KBM-7 (cell line): ENCODE data around the gene DENND10.
A peak's percentile ranks its signal among the peaks of the same experiment; 100 is the strongest.

Experiments
- DNase-seq: peaks from one replicate; pipeline ENCODE4 v3.0.0-alpha.2; 2015
- in situ Hi-C: fragments of 300-500 bp; cut with MboI; formaldehyde crosslinking; loops from 2 replicates; pipeline ENCODE4 v1.14.3; 2020; ENCODE audit warnings: low sequenced_read_pairs, low pct_unique_long_range_greater_than_20kb, mixed read lengths

The DENND10 gene, protein sequence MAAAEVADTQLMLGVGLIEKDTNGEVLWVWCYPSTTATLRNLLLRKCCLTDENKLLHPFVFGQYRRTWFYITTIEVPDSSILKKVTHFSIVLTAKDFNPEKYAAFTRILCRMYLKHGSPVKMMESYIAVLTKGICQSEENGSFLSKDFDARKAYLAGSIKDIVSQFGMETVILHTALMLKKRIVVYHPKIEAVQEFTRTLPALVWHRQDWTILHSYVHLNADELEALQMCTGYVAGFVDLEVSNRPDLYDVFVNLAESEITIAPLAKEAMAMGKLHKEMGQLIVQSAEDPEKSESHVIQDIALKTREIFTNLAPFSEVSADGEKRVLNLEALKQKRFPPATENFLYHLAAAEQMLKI

DNA sequence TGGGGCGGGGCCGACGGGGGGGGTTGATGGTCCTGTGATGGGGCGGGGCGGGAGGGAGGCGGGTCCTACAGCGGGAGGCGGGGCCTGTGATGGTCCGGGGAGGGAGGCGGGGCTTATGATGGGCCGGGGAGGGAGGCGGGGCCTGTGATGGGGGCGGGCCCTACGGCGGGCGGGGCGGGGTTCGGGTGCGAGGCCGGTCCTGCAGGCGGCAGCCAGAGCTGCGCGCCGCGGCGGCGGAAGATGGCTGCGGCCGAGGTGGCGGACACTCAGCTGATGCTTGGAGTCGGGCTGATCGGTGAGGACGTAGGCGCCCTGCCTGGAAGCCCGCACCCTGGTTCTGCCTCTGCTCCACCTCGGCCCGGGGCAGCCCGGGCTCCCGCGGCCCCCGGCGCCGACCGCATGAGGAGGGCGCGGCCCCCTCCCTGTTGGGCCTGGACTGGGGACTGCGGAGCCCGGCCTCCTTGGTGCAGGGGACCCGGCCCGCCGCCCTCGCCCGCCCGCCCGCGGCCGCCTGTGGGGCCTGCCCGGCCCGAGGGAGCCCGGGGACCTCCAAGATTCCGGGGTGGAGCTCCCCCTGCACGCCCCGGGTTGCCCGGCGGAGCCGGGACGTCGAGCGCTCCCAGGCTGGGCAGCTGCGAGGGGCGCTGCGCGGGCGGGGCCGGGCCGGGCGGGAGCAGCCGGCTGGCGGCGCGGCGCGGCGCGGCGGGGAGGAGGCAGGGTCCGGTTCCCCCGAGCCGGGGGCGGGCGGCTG, at the start of gene DENND10:
Gene DENND10 (plus strand): TSS at position 211 of the 751 bp plus-strand sequence. CDS start 30 bp downstream, at position 241.
- in situ Hi-C loops, result no loop called here
- peak; percentile 62 for DNase-seq

DNA sequence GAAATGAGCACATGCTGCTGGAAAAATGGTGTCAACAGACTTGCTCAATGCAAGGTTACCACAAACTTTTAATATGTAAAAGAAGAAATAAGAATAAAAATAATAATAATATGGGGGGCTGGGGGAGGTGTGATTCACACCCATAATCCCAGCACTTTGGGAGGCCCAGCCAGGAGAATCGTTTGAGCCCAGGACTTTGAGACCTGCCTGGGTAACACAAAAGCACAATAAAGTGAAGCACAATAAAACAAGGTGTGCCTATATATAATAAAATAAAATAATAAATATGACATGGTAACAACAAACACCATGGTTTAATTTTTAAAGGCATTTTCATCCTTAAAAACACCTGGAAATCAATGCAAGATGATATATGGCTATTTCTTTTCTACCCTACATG, 48.4 kb upstream of the DENND10 start:
- in situ Hi-C loops, result no loop called here
- no peak for DNase-seq

DNA sequence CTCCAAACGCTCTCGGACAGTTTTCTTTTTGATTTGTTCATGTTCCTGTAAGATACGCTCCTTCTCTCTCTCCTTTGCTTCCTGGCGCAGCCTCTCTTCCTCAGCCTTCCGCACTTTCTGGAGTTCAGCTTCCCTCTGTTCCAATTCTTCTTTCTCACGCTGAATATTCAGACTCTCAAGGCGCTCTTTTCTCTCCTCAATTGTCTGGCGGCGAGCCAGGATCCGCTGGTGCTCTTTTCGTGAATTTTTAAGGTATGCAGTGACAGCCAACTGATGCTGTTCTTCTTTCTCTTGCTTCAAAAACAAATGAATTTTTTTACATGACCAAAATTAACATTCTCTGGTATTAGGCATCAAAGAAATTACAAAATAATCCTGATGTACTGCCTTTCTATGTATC, 45.9 kb upstream of the DENND10 start:
- in situ Hi-C loops, result no loop called here
- DNase-seq, result no peak

DNA sequence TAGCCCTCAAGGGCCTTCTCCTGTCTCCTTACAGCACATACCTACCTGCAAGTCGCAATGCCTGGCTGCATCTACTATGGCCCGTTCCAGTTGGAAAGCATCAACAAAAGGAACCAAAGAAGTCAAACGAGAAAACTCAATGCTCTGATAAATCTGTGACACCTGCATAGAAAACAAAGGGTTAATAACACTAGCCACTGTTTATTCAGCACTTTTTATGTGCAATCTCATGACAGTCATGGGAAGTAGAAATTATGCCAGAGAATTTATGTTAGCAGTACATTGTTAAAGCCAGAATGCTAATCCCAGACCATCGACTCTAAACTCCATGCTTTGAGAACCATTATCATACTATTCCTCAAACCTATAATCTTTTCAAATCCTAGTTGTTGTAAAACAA, 44.4 kb upstream of the DENND10 start:
- no peak for DNase-seq
- in situ Hi-C loops, result no loop called here

DNA sequence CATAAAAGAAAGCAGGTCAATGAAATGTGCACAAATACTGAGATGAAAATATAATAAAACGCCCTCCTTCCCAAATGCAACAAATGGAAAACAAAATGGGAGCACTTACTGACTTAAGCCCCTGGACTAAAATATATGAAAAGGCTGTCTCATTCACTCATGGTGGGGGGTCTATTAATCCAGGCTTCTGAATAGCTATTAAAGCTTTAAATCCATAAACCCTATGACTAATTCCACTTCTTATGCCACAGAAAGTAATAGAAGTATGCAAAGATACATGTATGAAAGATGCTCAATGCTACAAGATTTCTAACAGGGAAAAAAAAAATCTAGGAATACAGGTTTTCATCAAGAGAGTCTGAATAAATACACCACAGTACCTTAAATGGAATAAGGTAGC, 43.8 kb upstream of the DENND10 start:
- DNase-seq, result no peak
- in situ Hi-C loops, result no loop called here

DNA sequence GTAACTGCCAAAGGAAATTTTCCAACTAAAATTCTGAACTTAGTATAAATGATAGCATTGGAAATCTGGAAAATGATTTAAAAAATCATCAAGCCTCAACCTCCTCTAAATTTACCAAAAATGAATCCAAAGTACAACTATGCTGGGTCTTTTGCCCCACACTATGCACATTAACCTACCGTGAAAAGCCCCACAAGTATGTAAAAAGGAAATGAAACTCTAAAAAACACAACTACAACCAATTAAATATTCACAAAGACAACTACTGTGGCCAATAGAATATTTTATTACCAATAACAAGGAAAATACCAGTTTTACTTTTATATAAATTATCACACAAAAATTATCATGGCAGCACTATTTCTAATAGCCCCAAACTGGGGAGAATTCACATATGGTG, 42.6 kb upstream of the DENND10 start:
- in situ Hi-C loops, result no loop called here
- DNase-seq, result no peak

DNA sequence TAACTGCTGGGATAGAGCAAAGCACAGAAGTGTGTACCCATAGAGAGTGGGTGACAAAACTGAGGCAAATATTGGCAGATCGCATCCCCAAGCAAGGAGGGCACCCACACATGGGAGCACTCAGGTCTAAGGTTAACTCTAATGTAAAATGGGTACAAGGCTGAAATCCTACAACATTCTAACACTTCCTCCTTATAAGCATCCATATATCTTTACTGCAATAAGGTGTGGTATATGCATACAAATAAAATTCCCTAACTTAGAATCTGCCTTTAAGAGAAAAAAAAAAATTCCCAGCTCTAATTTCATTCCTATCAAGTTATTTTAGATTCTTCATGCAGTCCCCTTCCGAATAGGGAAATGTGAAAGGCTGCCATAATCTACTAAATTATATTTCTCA, 42.0 kb upstream of the DENND10 start:
- in situ Hi-C loops, result no loop called here

DNA sequence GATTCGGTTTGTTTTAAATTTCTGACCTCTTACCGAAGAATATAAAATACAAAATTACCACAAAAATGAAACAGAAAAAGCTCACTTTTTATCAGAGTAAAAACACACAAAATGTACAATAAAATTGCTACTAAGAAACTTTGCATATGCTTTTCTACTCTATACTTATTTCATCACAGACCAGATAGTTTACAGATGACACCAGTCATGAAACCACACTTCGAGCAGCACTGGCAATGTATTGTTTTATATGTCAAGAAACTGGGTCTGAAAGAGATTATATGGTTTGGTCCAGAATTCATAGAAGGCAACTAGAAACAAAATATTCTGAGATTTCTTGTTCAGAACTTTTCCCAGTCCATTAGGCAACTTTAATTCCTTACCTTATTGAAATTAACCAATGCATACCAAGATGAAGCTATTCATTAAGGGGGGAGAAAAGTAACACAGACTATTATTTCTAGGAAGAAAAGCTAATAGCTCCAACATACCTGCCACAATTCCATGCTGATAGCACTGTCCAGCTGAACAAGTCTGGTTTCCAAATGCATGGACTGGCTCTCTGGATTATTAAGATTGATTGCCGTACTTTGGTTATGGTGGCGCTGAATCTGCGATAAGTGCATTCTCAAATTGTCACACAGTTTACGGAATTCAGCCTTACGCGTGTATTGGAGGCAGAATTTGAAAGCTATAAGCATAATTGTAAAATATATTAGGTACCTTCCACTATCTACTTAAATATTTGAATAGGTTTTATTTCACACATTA, 33.3 kb upstream of the DENND10 start:
- in situ Hi-C loops, result no loop called here
- no peak for DNase-seq

More for the DNA sequence above, 42.0 kb upstream of the DENND10 start:
- DNase-seq, result no peak

DNA sequence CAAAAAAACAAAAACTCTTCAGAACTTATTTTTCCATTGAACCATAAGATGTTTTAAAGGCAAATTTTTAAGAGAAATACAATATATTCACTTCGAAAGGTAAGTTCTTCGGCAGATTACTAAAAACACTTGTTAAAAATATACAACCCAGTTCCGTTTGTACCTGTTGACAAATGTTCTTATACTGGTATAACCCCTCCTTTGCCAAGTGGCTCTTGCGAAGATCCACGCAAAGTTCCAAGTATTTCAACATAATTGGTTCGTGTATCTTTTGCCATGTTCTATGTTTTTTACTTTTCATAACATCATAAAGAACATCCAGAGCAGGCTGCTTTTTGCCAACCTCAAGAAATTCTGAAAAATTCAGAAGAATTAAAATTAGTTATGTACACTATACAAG, 30.3 kb upstream of the DENND10 start:
- in situ Hi-C loops, result no loop called here
- no peak for DNase-seq

DNA sequence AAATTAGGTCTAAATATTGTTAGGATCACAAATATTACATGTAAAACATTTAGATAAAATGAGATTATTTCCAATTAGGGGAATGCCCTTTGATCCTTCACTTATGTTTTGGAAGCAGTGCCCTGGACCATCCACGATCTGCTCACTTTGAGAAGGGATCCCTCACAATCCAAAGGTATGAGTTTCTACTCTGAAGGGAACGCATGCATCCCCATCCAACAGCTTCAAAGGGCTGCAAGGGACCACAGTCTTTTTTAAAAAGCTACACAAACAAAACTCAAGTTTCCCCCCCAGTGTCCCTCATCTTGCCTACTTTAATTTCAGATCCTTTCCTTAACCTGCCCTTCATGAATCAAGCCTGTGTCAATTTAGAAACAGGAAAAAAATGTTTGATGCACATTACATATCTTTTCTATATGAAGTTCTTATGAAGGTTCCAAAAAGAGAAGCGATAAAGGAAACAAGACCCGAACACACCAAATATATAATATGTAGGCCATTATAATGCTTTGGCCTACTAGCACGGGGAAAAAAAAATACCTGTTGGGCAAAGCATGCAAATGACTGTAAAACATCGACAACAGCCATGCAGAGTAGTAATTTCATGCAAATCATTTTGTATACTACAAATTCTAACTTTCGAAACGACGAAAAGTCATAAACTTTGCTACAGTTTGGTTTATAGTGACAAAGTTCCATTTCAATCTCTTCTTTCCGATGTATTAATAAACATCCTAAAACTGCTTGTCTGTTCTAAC, 25.3 kb upstream of the DENND10 start:
- in situ Hi-C loops, result no loop called here
- no peak for DNase-seq

DNA sequence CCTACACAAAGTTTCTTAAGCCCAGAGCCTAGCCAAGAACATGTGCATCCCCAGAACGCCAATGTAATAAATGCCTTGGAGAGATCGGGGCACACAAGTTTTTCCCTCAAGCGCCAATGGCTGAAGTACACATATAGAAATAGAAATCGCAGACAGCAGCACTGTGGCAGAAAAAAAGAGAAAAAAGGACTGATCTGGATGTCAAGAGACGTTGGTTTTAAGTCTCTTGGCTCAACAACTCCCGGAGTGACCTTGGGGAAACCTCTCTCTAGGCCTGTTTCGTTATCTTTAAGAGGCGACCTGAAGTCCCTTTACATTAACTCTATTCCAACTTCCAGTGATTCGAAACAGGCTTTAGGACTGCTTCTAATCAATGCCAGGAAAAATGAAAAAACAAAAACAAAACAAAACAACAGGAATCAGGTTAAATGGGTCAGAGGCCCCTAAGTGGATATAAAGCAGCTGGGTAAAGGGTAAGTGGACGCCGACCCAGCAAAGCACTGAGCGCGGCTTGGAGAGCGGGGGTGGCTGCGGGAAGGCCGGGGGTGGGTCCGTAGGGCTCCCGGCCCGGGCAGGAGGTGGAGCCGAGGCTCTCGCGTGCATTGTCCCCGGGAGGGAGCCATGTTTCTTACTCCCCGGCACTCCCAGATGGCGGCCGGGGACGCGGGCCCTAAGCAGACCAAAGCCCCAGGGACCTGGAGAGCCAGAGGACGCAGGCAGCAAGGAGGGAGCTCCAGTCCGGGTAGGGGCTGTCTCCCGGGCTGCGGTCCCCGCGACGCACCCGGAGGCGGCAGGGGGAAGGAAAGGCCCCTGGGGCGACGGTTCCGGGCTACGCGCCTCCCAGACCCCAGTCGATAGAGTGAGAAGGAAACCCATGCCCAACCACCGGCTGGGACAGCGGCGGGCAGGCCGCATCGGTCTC, 24.1 kb upstream of the DENND10 start:
- in situ Hi-C loops, result no loop called here
- peak; percentile 73 for DNase-seq

DNA sequence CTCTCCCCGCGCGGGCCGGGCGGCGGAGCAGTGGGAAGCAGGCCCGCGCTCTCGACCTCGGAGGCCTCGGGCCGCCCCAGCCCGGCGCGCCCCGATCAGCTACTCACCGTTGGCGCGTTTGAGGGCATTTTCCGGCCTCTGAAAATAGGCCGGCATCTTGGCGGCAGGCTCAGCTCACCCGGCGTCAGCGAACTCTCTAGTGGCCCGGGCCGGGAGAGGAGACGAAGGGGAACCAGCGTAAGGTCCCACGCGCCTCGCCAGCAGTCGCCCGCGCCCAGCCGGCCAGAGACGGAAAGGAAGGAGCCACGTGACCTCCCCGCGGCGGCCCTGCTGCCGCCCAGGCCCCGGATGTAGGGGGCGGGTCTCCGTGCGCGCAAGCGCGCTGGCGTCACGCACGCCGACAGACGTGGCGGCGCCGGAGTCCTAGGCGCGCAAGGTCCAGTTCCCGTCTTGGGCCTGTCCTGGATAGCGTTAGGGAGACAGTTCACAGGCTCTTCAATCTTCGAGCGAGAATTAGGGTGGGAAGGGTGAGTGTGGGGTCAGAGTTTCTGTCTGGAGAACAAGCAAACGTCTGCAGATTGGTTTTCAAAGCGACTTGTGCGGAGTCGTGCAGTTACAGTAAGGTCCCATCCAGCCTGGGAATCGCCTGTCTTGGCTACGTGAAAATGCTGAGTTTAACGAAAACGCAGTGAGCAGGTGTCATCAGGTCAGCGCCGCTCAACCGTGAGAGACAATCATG, 23.2 kb upstream of the DENND10 start, which contains the start of gene EIF3A:
Gene EIF3A (minus strand): TSS at position 297 of the 739 bp plus-strand sequence. CDS start 141 bp downstream, at position 156.
- in situ Hi-C loops, result no loop called here
- DNase-seq, result peak; percentile 94

DNA sequence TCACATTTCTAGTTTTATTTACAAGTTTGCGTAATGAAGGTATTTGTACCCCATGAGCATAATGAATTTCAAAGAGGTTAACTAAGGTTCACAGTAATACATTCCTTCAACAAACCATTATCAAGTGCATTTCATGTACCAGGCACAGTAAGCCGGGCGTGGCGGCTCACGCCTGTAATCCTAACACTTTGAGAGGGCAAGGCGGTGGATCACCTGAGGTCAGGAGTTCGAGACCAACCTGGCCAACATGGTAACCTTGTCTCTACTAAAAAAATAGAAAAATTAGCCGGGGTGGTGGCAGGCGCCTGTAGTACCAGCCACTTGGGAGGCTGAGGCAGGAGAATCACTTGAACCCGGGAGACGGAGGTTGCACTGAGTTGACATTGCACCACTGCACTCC, 19.0 kb upstream of the DENND10 start:
- in situ Hi-C loops, result no loop called here
- DNase-seq, result no peak

DNA sequence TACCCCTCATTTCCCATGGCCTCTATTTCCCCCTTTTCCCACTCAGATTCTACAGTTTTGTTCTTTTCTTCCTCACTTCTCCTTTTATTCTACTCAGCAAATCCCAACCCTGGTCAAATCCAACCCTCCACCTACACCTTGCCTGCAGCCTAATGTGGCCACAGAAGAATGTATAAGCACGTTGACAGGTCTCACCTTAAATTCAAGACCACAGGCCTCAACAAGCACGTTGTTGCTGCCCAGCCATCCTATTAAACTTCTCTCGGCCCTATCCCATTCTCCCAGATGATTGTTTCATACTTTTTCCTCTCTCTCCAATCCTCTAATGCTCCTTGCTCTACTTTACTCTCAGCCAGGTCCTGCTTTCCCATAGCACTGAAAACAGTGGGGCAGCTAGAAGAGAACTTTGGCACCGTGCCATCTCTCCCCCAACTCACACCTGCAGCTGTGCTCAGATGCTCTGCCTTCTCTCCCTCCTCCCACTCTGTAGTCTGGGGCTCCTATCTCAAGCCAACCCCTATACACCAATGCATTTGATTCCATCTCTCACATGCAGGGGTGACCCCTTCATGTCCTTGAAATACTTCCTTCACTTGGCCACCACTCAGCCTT, 16.5 kb upstream of the DENND10 start:
- in situ Hi-C loops, result no loop called here
- no peak for DNase-seq

DNA sequence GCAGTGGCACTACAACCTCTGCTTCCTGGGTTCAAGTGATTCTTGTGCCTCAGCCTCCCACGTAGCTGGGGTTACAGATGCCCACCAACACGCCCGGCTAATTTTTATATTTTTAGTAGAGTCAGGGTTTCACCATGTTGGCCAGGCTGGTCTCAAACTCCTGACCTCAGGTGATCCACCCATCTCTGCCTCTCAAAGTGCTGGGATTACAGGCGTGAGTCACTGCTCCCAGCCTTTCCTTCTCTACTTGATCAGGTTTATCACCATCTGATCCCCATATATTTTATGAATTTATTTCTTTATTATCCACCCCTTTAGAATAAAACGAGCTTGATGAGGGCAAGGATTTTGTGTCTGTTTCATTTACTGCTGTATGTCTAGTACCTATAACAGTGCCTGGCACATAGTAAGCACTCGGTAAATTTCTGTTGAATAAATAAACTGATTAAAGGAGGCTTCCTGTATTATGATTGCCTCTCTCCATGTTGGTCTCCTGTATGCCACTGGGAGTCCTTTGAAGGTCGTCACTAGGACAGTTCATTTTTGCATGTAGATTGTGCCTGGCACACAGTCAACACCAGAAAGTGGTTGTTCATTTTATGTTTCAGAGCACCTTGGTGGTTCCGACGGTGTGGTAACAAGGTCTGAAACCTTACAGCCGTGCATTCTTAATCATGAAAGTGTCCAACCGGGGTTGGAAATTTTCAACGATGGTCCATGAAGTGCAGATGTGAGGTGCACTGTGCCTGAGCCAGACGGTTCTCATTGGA, 13.7 kb upstream of the DENND10 start:
- in situ Hi-C loops, result no loop called here
- no peak for DNase-seq

DNA sequence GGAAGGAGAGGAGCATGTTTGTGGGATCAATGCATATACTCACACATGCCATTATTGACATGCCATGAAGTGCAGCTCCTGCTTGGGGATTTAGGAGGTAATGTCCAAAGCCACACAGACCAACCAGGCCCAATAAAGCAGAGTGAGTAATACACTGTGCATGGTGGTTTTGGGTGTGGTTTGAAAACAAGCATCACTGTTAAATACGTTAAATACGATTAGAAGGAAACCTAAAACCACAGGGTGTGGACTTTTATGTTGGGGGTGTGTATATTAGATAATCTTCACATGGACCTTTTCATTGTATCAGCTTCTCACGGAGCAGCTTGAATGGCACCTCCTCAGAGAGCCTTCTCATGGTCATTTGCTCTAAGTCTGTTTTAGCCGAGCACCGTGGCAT, 12.9 kb upstream of the DENND10 start:
- DNase-seq, result no peak
- in situ Hi-C loops, result no loop called here
